Naive thymus-derived CD8-positive, alpha-beta T cell (primary cell): ENCODE measurements around the gene NIPAL3. TPM values are rescaled to one million over a fixed set of nuclear protein-coding genes. Genes with fewer than 3 reads are reported as not detected.

Experiments
- ATAC-seq, 2 donors: fragments of 150-1000 bp; cut with Tn5 transposase in 1 of 2; sonication (Bioruptor Pico), chemical (Tn5 transposase) in 1 of 2; 1 replicate in 1 of 2; 2 replicates in 1 of 2; pipeline ENCODE4 v1.10.0; 2021; ENCODE audit warnings: mild to moderate bottlenecking in 2 of 2, moderate library complexity in 2 of 2
- POLR2A ChIA-PET: fragments of 350-600 bp; sonication (Branson Sonifier 250); formaldehyde crosslinking; loops from one replicate; lab custom pipeline; 2021; ENCODE audit warnings: antibody characterized with exemption; lab: Charles Lee
- DNase-seq, 10 donors: peaks; one replicate each; pipeline versions ENCODE4 v3.0.0 to v3.0.0-alpha.2; 2020 to 2022
- H3K27ac Mint-ChIP-seq, 10 donors: one replicate each; pipeline ENCODE4 v1.8.0; 2020 to 2022; ENCODE audit warnings: mild to moderate bottlenecking in 10 of 10, mixed read lengths in 10 of 10, moderate library complexity in 4 of 10, inconsistent platforms in 1 of 10
- H3K27me3 Mint-ChIP-seq, 5 donors: one replicate each; pipeline ENCODE4 v1.8.0; 2021 to 2022; ENCODE audit warnings: mixed read lengths in 5 of 5
- H3K36me3 Mint-ChIP-seq, 3 donors: one replicate each; pipeline ENCODE4 v1.8.0; 2020 to 2022; ENCODE audit warnings: mixed read lengths in 3 of 3, mild to moderate bottlenecking in 2 of 3, inconsistent platforms in 1 of 3
- H3K4me1 Mint-ChIP-seq, 4 donors: one replicate each; pipeline ENCODE4 v1.8.0; 2021 to 2022; ENCODE audit warnings: mixed read lengths in 4 of 4
- H3K4me3 Mint-ChIP-seq, 10 donors: one replicate each; pipeline ENCODE4 v1.8.0; 2020 to 2022; ENCODE audit warnings: mild to moderate bottlenecking in 10 of 10, mixed read lengths in 10 of 10, moderate library complexity in 6 of 10, inconsistent platforms in 1 of 10
- H3K9me3 Mint-ChIP-seq, 9 donors: one replicate each; pipeline ENCODE4 v1.8.0; 2020 to 2022; ENCODE audit warnings: mixed read lengths in 9 of 9, mild to moderate bottlenecking in 3 of 9, inconsistent platforms in 1 of 9, moderate library complexity in 1 of 9
- polyA plus RNA-seq, 3 donors: library from polyadenylated mRNA; unstranded; fragments of 300-500 nt; fragmentation: Illumina TruSeq; gene quantifications; one replicate each; pipeline ENCODE4 v1.2.3, GENCODE V29; 2021
- total RNA-seq, 8 experiments: library from RNA in 2 of 8; stranded (reverse) in 2 of 8; gene quantifications; one replicate each; pipeline ENCODE4 v1.2.3 and lab custom pipeline; 2021 to 2026

The NIPAL3 gene
- total and polyA plus RNA-seq, 5 experiments from 2014 or later, result 57.5 to 90.4 (median 59.3) TPM

DNA sequence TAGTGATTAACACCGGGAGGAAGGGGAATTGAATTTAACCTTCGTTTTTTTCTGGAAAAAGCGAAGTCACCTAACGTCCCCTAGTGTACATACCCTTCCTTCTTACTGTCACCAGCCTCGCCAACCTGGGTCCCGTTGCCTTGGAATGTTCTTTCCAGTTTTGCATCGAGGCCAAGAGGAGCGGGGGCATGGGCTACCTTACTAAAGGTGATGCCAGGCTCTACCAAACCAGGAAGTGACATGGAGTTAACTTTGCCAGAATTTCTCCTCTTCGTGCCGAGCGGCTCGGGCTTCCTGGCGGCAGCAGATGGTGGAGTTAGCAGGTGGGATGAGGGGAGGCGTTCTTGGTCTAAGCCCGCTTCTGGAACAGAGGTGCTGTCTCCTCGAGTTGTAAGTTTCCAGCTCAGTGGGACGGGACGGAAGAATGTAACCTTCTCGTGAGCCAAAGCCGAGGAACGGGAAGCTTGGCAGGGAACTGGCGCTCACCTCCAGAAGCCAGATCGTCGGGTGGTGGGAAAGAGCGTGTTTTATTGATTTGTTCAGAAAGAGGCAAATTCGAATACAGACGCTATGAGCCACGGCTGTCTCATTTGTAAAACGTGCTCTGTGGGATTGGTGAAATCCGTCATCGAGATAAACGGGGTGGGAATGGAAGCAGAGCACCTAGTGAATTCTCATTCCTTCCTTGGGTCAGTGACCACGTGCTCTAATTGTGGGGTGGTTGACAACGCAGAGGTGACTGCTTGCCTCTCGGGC lies 486 bp downstream of the NIPAL3 start:
- ATAC-seq (peak; percentile 9 to 13), DNase-seq (no peak)
- POLR2A ChIA-PET, result interaction anchor here (0.6 to 7.9 kb wide), 17 partner anchors 13 to 226 kb away, joined by 3 to 183 read pairs (median 5); partner anchors contain the start of genes RCAN3 and SRRM1
- H3K36me3 Mint-ChIP-seq, result peaks cover 0 to 30% (median 13%) of the 10 kb centered on the region in 3 donors
- H3K4me3 Mint-ChIP-seq, result peak overlapping the region; percentile 92 to 100 (median 98)
- H3K9me3 Mint-ChIP-seq, result no peaks in the 10 kb centered on the region
- peak overlapping the region; percentile 86 to 98 (median 95) for H3K27ac Mint-ChIP-seq
- H3K4me1 Mint-ChIP-seq, result peaks cover 38 to 89% (median 77%) of the 10 kb centered on the region in 4 donors
- H3K27me3 Mint-ChIP-seq, result no peaks in the 10 kb centered on the region

DNA sequence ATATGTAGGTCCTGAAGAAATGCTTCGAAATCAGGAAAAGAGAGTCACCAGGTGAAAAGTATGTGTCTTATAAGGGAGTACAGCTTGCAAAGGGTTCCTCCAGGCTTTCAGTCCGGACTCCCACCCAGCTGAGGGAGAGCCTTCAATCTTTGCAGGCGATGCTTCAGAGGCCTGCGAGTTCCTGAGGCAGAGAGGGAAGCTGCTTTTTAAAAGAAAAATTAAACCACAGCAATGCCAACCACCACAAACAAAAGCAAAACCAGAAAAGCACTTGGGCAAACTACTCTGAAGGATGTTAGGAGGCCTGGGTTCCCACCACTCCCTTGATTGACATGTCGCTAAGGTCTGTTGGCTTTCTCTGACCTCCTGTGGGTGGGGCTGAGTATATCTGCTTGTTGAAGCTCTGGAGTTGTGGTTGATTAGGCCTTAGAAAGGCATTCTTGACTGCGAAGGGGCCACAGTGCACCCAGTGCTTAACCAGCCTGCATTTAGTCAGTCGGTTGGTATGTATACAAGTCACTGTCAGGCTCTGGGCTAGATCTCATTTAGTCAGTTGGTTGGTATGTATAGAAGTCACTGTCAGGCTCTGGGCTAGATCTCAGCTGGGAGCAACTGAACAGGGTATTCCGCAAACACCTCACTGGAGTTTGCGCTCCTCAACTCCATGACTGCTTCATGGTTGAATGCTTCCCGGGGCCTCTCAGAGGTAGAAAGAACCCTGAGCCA lies 1.2 kb downstream of the NIPAL3 start:
- Mint-ChIP-seq H3K36me3 (peaks cover 0 to 37% (median 18%) of the 10 kb centered on the region in 3 donors), H3K4me1 (peaks cover 38 to 91% (median 80%) of the 10 kb centered on the region in 4 donors), H3K27ac (peak overlapping the region; percentile 86 to 98 (median 95)), H3K27me3 (no peaks in the 10 kb centered on the region), H3K9me3 (no peaks in the 10 kb centered on the region), H3K4me3 (peak overlapping the region; percentile 92 to 100 (median 98))
- POLR2A ChIA-PET, result interaction anchor here (0.6 to 7.9 kb wide), 8 partner anchors 13 to 220 kb away, joined by 3 to 183 read pairs (median 6); partner anchors contain the start of gene RCAN3
- peak; percentile 24 to 50 for ATAC-seq
- DNase-seq, result peak in 8 of 10 donors; percentile 44 to 78 (median 56)

DNA sequence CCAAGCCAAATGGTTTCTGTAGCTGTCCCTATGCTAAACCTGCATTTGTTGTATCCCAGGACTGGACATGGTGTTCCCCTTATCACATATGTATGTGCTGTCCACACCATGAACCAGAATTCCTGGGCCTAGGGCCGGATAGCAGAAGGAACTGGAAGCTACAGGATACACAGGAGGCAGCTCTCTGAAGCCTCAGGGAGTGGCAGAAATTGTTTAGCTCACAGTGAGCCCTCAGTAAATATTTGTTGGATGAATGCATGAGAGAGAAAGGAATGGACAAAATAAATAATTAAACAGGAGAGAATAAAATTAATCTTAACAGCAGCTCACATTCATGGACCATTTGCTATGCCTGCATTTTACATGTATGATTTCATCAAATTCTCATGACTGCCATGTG lies 2.1 kb downstream of the NIPAL3 start:
- DNase-seq (no peak), ATAC-seq (no peak)
- Mint-ChIP-seq H3K4me3 (peak overlapping the region; percentile 92 to 100 (median 98)), H3K4me1 (peaks cover 41 to 91% (median 81%) of the 10 kb centered on the region in 4 donors), H3K36me3 (peaks cover 3 to 46% (median 25%) of the 10 kb centered on the region in 3 donors), H3K9me3 (no peaks in the 10 kb centered on the region), H3K27ac (peak overlapping the region in 8 of 10 donors; percentile 44 to 97 (median 89)), H3K27me3 (no peaks in the 10 kb centered on the region)
- POLR2A ChIA-PET, result interaction anchor here (0.8 to 7.9 kb wide), 5 partner anchors 54 to 88 kb away, joined by 3 to 183 read pairs (median 23); partner anchors contain the start of gene RCAN3

DNA sequence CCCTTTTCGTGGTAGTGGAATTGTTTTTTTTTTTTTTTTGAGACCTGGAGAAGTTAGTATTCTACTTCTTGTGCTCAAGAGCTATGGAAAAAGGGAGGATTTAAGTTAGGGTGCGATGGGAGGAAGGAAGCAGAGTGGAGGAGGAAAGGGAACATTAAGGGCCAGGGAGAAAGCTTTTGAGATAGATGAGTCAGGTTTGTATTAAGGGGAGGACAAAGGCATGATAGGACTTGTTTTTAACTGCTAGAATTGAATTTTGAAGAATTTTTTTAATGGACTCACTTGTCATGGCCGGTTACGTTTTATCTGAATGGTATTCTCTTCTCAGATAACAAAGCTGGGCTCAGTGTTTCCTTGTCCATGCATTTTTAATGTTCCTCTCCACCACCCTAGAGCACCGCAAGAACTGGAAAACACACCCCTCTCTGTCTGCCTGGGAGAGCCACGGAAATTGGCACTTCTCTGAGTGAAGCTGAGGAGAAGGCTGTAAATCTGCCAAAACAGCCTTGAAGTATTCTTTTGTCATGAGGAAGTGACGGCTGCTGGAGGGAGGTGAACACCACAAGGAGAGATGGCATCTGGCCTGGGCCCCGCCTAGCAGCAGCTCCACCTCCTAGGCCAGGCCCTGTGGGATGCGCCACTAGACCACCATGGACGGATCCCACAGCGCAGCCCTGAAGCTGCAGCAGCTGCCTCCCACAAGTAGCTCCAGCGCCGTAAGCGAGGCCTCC lies 3.5 kb downstream of the NIPAL3 start:
- no peak for ATAC-seq

DNA sequence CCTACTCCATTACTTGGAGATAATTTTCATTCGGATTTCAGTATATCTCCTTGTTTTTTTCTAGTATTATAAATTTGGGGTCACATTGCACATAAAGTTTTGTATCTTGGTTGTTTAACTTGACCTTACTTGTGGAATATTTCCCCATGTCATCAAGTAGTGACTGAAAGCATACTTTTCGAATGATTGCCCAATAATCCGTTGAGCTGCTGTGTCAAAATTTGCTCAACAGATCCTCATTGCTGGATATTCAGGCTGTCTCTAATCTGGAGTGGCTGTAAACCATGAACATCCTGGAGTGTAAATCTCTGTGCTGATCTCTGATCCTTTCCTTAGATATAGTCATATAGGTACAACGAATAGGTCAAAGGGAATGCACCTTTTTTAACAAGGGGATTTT lies 4.9 kb downstream of the NIPAL3 start:
- peaks cover 3 to 75% (median 38%) of the 10 kb centered on the region in 3 donors for H3K36me3 Mint-ChIP-seq
- peaks cover 47 to 91% (median 79%) of the 10 kb centered on the region in 4 donors for H3K4me1 Mint-ChIP-seq
- DNase-seq, result no peak
- no peaks in the 10 kb centered on the region for H3K9me3 Mint-ChIP-seq
- no peak overlapping the region for H3K4me3 Mint-ChIP-seq
- H3K27ac Mint-ChIP-seq, result peak overlapping the region in 1 of 10 donors; percentile 29
- no peaks in the 10 kb centered on the region for H3K27me3 Mint-ChIP-seq
- no peak for ATAC-seq
- POLR2A ChIA-PET, result no interaction called here

More for the DNA sequence above, 3.5 kb downstream of the NIPAL3 start:
- no peaks in the 10 kb centered on the region for H3K9me3 Mint-ChIP-seq
- no peaks in the 10 kb centered on the region for H3K27me3 Mint-ChIP-seq
- H3K4me3 Mint-ChIP-seq, result peak overlapping the region; percentile 21 to 84 (median 71)
- peak overlapping the region; percentile 73 to 94 (median 92) for H3K27ac Mint-ChIP-seq
- peak in 4 of 10 donors; percentile 19 to 39 (median 24) for DNase-seq
- H3K4me1 Mint-ChIP-seq, result peaks cover 49 to 92% (median 79%) of the 10 kb centered on the region in 4 donors
- POLR2A ChIA-PET, result interaction anchor here (0.6 to 7.9 kb wide), 9 partner anchors 10 to 265 kb away, joined by 3 to 183 read pairs (median 4); partner anchors contain the start of gene RCAN3
- H3K36me3 Mint-ChIP-seq, result peaks cover 3 to 60% (median 33%) of the 10 kb centered on the region in 3 donors

DNA sequence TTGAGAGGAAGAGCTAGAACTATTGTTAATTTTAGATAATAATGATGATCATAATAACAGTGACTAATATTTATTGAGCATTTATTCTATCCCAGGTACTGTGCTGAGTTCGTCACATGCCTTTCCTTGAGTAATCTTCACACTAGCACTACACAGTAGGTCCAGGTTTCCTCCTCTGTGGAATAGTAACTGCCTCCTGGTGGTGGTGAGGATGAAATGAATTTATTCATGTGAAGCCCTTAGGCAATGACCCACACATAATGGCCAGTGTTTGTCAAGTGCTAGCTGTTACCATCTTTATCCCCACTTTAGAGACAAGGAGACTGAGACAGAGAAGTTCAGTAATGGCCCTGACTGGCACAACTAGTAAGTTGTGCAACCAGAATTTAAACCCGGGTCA lies 5.9 kb downstream of the NIPAL3 start:
- H3K36me3 Mint-ChIP-seq, result peaks cover 3 to 83% (median 41%) of the 10 kb centered on the region in 3 donors
- peak overlapping the region in 2 of 10 donors; percentile 8 to 14 for H3K4me3 Mint-ChIP-seq
- ATAC-seq (no peak), DNase-seq (no peak)
- peak overlapping the region in 4 of 10 donors; percentile 6 to 79 (median 50) for H3K27ac Mint-ChIP-seq
- H3K4me1 Mint-ChIP-seq, result peaks cover 46 to 93% (median 81%) of the 10 kb centered on the region in 4 donors
- POLR2A ChIA-PET, result interaction anchor here (0.6 to 0.7 kb wide), 2 partner anchors 80 to 809 kb away, joined by 5 to 6 read pairs; no protein-coding TSS in a partner anchor
- no peaks in the 10 kb centered on the region for H3K27me3 Mint-ChIP-seq
- H3K9me3 Mint-ChIP-seq, result no peaks in the 10 kb centered on the region

DNA sequence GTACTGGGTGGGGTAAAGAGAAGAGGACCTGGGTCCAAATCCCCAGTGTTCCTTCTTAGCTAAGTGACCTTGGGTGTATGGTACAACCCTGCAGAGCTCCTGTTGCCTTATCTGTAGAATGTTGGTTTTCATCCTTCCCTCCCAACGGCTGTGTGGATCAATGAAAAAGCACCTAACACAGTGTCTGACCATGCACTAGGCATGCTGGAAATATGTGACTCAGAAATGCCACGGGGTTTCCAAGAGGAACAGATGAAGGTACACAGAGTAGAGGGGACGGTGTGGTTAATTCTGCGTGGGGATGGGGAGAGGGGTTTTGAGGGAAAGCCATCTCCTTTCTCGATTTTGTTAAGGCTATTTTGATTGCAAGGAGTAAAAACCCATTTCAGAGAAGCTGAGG lies 8.6 kb downstream of the NIPAL3 start:
- POLR2A ChIA-PET, result interaction anchor here (0.6 to 0.9 kb wide), 2 partner anchors 77 to 108 kb away, joined by 4 read pairs; no protein-coding TSS in a partner anchor
- peak overlapping the region in 1 of 10 donors; percentile 14 for H3K4me3 Mint-ChIP-seq
- peaks cover 3 to 98% (median 48%) of the 10 kb centered on the region in 3 donors for H3K36me3 Mint-ChIP-seq
- H3K9me3 Mint-ChIP-seq, result no peaks in the 10 kb centered on the region
- ATAC-seq (no peak), DNase-seq (no peak)
- peak overlapping the region in 9 of 10 donors; percentile 17 to 70 (median 48) for H3K27ac Mint-ChIP-seq
- H3K27me3 Mint-ChIP-seq, result no peaks in the 10 kb centered on the region
- H3K4me1 Mint-ChIP-seq, result peaks cover 43 to 94% (median 82%) of the 10 kb centered on the region in 4 donors

DNA sequence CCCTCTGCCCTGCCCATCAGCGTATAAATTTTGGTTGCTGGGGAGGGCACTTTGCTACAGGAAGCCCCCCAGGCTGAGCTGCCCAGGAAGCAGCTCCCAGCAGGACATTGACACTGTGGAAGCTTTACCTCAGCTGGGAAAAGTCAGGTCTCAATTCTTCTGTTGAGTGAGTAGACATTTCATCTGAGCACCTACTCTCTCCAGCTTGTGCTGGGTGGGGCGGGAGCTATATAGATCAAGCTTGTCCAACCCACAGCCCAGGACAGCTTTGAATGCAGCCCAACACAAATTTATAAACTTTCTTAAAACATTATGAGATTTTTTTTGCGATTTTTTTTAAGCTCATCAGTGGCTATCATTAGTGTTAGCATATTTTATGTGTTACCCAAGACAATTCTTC lies 9.4 kb downstream of the NIPAL3 start:
- peaks cover 40 to 92% (median 80%) of the 10 kb centered on the region in 4 donors for H3K4me1 Mint-ChIP-seq
- no peaks in the 10 kb centered on the region for H3K9me3 Mint-ChIP-seq
- peak overlapping the region in 3 of 10 donors; percentile 47 to 70 (median 49) for H3K27ac Mint-ChIP-seq
- POLR2A ChIA-PET, result interaction anchor here (0.8 to 1.3 kb wide), 3 partner anchors 57 to 77 kb away, joined by 3 to 4 read pairs (median 3); no protein-coding TSS in a partner anchor
- H3K36me3 Mint-ChIP-seq, result peaks cover 3 to 94% (median 40%) of the 10 kb centered on the region in 3 donors
- H3K4me3 Mint-ChIP-seq, result no peak overlapping the region
- no peak for ATAC-seq
- DNase-seq, result no peak
- no peaks in the 10 kb centered on the region for H3K27me3 Mint-ChIP-seq

DNA sequence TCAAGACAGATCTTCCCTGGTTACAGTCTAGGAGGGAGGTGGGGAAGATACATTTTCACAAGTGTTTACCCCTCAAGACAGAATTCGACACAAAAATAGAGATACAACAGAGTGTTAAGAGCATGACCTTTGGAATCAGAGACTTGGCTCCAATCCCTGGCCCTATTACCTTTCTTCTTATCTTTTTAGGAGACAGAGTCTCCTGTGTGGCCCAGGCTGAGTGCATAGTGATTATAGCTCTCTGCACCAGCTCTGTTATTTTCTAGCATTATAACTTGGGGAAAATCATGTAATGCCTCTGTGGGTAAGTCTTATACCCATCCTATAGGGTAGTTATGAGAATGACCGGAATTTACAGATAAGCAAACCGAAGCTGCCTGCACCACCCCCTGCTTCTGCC lies 9.8 kb downstream of the NIPAL3 start:
- Mint-ChIP-seq H3K36me3 (peaks cover 3 to 91% (median 39%) of the 10 kb centered on the region in 3 donors), H3K27me3 (no peaks in the 10 kb centered on the region), H3K4me1 (peaks cover 41 to 91% (median 78%) of the 10 kb centered on the region in 4 donors), H3K4me3 (peak overlapping the region in 1 of 10 donors; percentile 39), H3K27ac (peak overlapping the region in 4 of 10 donors; percentile 36 to 77 (median 45)), H3K9me3 (no peaks in the 10 kb centered on the region)
- POLR2A ChIA-PET, result interaction anchor here (0.8 to 1.3 kb wide), 3 partner anchors 56 to 76 kb away, joined by 3 to 4 read pairs (median 3); no protein-coding TSS in a partner anchor
- DNase-seq (no peak), ATAC-seq (no peak)

DNA sequence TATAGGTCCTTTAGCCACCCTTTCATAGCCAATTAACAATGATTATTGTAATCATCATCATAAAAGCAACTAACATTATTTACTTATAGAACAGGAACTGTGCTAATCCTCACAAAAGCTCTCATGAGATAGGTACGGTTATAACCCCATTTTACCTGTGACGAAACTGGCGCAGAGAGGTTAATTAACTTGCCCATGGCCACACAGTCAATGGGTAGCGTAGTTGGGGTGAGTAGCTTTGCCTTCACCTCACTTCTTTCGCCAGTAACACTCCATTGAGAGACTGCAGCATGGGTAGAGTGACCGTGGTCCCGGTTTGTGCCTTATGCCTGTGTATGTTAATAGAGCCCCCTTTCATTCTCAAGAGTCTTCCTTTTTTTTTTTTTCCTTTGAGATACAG lies 10.3 kb downstream of the NIPAL3 start:
- ATAC-seq (no peak), DNase-seq (no peak)
- Mint-ChIP-seq H3K27ac (peak overlapping the region in 4 of 10 donors; percentile 36 to 77 (median 42)), H3K27me3 (no peaks in the 10 kb centered on the region), H3K4me3 (no peak overlapping the region), H3K9me3 (no peaks in the 10 kb centered on the region), H3K36me3 (peaks cover 3 to 89% (median 37%) of the 10 kb centered on the region in 3 donors), H3K4me1 (peaks cover 42 to 89% (median 74%) of the 10 kb centered on the region in 4 donors)
- POLR2A ChIA-PET, result interaction anchor here (1.3 kb wide), 1 partner anchor 56 kb away, joined by 3 read pairs; no protein-coding TSS in a partner anchor
